Upper lobe of left lung (tissue), 6 donors: Measurements from ENCODE around the gene TRHDE. TPM values are rescaled to one million over a fixed set of nuclear protein-coding genes. Genes with fewer than 3 reads are reported as not detected.

Source experiments
- ATAC-seq, 2 donors: fragments of 200-7000 bp; cut with Tn5 transposase; one replicate each; pipeline ENCODE4 v1.9.1; 2022; ENCODE audit warnings: mild to moderate bottlenecking in 2 of 2, moderate library complexity in 2 of 2; ENCODE audit not compliant: low FRiP score in 2 of 2
- DNase-seq, 2 donors: peaks; one replicate each; pipeline ENCODE4 v3.0.0-alpha.2; 2019 to 2020
- H3K27ac ChIP-seq, 4 donors: fragments of 200-600 bp; sonication (generic); one replicate each; pipeline ENCODE4 v1.5.1; 2016 to 2019
- H3K27me3 ChIP-seq, 4 donors: fragments of 200-600 bp; sonication (generic); one replicate each; pipeline ENCODE4 v1.5.1; 2017 to 2019
- H3K36me3 ChIP-seq, 4 donors: fragments of 200-600 bp; sonication (generic); one replicate each; pipeline ENCODE4 v1.5.1; 2016 to 2019
- H3K4me1 ChIP-seq, 4 donors: fragments of 200-600 bp; sonication (generic); one replicate each; pipeline ENCODE4 v1.5.1; 2018 to 2019
- H3K4me3 ChIP-seq, 4 donors: fragments of 200-600 bp; sonication (generic); one replicate each; pipeline ENCODE4 v1.5.1; 2017 to 2019; ENCODE audit warnings: mild to moderate bottlenecking in 2 of 4, moderate library complexity in 1 of 4
- H3K9me3 ChIP-seq, 4 donors: fragments of 200-600 bp; sonication (generic); one replicate each; pipeline ENCODE4 v1.5.1; 2018 to 2019
- EP300 ChIP-seq, 4 donors: sonication (generic); formaldehyde crosslinking; IDR thresholded peaks; one replicate each; pipeline ENCODE4 v1.5.1; 2017; ENCODE audit warnings: antibody characterized with exemption in 4 of 4, control low read depth in 2 of 4
- POLR2A ChIP-seq, 4 donors: fragments of 450-650 bp; IDR thresholded peaks; one replicate each; pipeline ENCODE4 v1.5.1; 2016 to 2017; ENCODE audit warnings: antibody characterized with exemption in 4 of 4, mild to moderate bottlenecking in 2 of 4
- POLR2AphosphoS5 ChIP-seq, 2 donors: sonication (generic); formaldehyde crosslinking; IDR thresholded peaks; one replicate each; pipeline ENCODE4 v1.5.1; 2017; ENCODE audit warnings: antibody characterized with exemption in 2 of 2
- WGBS, 2 donors: methylation state at CpG; one replicate each; pipeline ENCODE4 v1.1.5; 2017 to 2018; 5-methylcytosine and 5-hydroxymethylcytosine counted together
- total RNA-seq, 6 donors: library from RNA; depleted of rRNA in 4 of 6; stranded (reverse); fragments of >200 nt in 4 of 6; gene quantifications; one replicate each; pipeline versions ENCODE4 v1.1.0 to v1.2.1, GENCODE V29; 2016 to 2021
- TF ChIP-seq, protein P1 (sequence below), 6 experiments: fragments of 450-650 bp in 4 of 6; fragments of 200-600 bp in 2 of 6; sonication (generic) in 2 of 6; IDR thresholded peaks; one replicate each; pipeline ENCODE4 v1.5.1; 2016 to 2019; ENCODE audit warnings: antibody characterized with exemption in 6 of 6
- donor health status: DM: no; HTN: no; CAD: no; lungs with moderate emphysema.
- donor health status: DM: no; HTN: yes; CAD: no; lungs with severe emphysema.

Gene TRHDE
- total RNA-seq, 6 donors from 2014 or later = 2.9 to 21.0 (median 14.3) TPM

DNA sequence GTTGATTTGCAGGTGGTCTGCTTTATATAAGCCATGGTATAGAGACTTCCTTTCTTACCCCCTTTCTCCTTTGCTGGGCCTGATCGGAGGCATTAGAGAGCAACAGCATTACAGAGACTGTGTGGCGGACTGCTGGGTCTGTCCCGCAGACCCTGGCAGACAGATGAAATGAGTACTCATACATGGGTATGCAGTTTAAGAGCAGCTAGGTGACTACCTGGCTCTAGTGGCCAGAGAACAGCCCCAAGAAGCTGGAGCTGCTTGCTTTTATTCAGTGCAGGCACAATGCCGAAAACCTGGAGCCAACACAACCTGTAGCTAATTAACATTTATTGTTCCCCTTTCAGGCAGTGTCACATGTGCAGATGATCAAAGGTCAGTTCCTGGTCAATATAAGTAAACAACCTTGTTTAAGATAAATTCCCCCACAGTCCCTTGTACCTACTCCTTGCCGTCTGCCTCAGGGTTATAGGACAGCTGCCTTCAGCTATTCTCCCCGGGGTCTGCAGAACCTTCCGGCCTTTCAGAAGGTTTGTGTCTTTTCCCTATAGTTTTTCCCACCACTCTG, 160.0 kb downstream of the TRHDE start:
- TF ChIP-seq, protein P1, sequence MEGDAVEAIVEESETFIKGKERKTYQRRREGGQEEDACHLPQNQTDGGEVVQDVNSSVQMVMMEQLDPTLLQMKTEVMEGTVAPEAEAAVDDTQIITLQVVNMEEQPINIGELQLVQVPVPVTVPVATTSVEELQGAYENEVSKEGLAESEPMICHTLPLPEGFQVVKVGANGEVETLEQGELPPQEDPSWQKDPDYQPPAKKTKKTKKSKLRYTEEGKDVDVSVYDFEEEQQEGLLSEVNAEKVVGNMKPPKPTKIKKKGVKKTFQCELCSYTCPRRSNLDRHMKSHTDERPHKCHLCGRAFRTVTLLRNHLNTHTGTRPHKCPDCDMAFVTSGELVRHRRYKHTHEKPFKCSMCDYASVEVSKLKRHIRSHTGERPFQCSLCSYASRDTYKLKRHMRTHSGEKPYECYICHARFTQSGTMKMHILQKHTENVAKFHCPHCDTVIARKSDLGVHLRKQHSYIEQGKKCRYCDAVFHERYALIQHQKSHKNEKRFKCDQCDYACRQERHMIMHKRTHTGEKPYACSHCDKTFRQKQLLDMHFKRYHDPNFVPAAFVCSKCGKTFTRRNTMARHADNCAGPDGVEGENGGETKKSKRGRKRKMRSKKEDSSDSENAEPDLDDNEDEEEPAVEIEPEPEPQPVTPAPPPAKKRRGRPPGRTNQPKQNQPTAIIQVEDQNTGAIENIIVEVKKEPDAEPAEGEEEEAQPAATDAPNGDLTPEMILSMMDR (IDR thresholded peaks at IDR 0.05) = no peak
- TF ChIP-seq EP300 (IDR thresholded peaks at IDR 0.05) (no peak), POLR2AphosphoS5 (IDR thresholded peaks at IDR 0.05) (no peak), POLR2A (IDR thresholded peaks at IDR 0.05) (no peak)
- Histone ChIP-seq H3K36me3 (no peaks in the 10 kb centered on the region), H3K27me3 (no peaks in the 10 kb centered on the region), H3K27ac (no peak overlapping the region), H3K4me1 (no peaks in the 10 kb centered on the region), H3K4me3 (no peak overlapping the region), H3K9me3 (no peaks in the 10 kb centered on the region)
- ATAC-seq (no peak), DNase-seq (no peak)
- 84 to 88% methylated on average over 7 of the region's 7 CpGs for WGBS, 2 donors

DNA sequence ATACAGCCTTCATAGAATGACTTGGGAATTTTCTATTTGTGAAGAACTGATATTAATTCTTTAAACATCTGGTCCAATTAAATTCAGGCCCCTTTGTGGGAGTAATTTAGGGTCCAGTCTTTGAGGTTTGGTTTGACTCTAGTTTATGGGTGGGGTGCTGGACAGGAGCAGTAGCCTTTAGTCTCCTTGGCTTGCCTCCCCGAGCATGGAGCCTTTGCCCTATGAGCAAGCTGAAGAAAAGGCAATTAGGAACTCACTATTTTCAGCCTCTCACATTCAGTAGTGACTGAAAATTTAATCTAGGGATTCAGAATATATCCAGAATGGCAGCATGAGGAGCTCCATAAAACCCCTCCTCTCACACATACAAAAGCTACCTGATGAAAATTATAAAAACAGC, 161.1 kb downstream of the TRHDE start:
- no peak overlapping the region for H3K4me3 ChIP-seq
- H3K36me3 ChIP-seq = no peaks in the 10 kb centered on the region
- no peaks in the 10 kb centered on the region for H3K9me3 ChIP-seq
- DNase-seq (no peak), ATAC-seq (no peak)
- TF ChIP-seq POLR2A (IDR thresholded peaks at IDR 0.05) (no peak), EP300 (IDR thresholded peaks at IDR 0.05) (no peak)
- TF ChIP-seq, protein P1 (IDR thresholded peaks at IDR 0.05) = no peak
- H3K27ac ChIP-seq = no peak overlapping the region
- no peaks in the 10 kb centered on the region for H3K4me1 ChIP-seq
- 64 to 78% methylated on average over 1 of the region's 1 CpG for WGBS, 2 donors
- no peaks in the 10 kb centered on the region for H3K27me3 ChIP-seq

DNA sequence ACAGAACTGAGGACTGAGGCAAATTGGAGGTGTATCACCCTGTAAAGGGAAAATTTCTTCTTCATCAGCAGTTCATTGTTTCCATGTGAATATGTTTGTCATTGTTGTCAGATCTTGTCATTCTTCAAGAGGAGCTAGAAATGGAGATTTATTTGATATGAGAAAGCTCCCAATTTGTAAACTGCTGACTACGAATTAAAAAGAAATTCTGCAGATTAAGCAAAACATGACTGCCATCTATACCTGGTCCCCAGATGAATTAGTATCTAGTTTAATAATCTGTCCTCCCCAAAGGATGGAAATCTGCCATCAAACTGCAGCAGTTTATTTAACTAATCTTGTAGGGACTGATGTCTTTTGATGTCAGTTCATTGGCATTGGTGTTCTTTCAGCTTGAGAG, 162.8 kb downstream of the TRHDE start:
- Histone ChIP-seq H3K4me3 (no peak overlapping the region), H3K36me3 (no peaks in the 10 kb centered on the region), H3K9me3 (no peaks in the 10 kb centered on the region), H3K27me3 (no peaks in the 10 kb centered on the region), H3K4me1 (no peaks in the 10 kb centered on the region), H3K27ac (no peak overlapping the region)
- 89 to 100% methylated on average over 1 of the region's 1 CpG for WGBS, 2 donors
- TF ChIP-seq EP300 (IDR thresholded peaks at IDR 0.05) (no peak), POLR2AphosphoS5 (IDR thresholded peaks at IDR 0.05) (no peak), POLR2A (IDR thresholded peaks at IDR 0.05) (no peak)
- TF ChIP-seq, protein P1 (IDR thresholded peaks at IDR 0.05) = no peak
- DNase-seq (no peak), ATAC-seq (no peak)

DNA sequence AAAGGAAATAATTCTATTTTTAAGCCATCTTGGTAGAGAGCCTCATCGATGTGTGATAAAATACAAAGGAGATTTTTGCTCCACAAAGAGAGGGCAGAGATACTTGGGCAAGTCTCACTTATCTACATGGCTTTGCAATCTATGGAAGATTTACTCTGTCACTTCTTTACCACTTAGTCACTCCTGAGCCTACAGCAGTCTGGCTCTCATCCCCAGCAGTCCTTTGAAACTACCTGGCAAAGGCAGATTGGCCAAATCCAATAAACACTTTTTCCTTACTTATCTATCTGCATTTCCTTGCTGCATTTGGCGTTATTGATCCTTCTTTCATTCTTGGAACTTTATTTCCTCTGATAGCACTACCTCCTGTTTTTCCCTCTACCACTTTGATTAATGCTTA, 170.0 kb downstream of the TRHDE start:
- WGBS, 2 donors = 77 to 88% methylated on average over 2 of the region's 2 CpGs

DNA sequence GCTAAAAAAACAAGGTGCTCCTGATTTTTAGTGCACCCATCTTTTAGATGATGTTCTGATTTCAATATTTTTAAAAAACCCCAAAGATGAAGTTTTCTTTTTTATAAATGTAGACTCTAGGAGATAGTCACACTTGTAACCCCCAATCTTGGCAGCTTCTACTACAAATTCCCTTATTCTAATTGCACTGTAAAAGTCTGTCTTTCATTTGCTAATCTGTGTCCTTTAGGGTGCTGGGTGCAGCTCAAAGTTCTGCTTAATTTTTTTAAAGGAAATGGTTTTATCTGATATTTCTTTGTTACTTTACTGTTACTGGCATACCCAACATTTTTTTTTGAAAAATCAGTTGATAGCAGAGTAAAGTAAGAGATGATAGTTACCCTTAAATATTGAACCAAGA, 172.0 kb downstream of the TRHDE start:
- TF ChIP-seq POLR2A (IDR thresholded peaks at IDR 0.05) (no peak), POLR2AphosphoS5 (IDR thresholded peaks at IDR 0.05) (no peak), EP300 (IDR thresholded peaks at IDR 0.05) (no peak)
- TF ChIP-seq, protein P1 (IDR thresholded peaks at IDR 0.05) = no peak
- Histone ChIP-seq H3K27ac (no peak overlapping the region), H3K4me1 (no peaks in the 10 kb centered on the region), H3K27me3 (no peaks in the 10 kb centered on the region), H3K4me3 (no peak overlapping the region), H3K36me3 (no peaks in the 10 kb centered on the region), H3K9me3 (no peaks in the 10 kb centered on the region)
- ATAC-seq = no peak
- DNase-seq = no peak

More for the DNA sequence above, 170.0 kb downstream of the TRHDE start:
- Histone ChIP-seq H3K4me3 (no peak overlapping the region), H3K4me1 (no peaks in the 10 kb centered on the region), H3K27ac (no peak overlapping the region), H3K27me3 (no peaks in the 10 kb centered on the region), H3K36me3 (no peaks in the 10 kb centered on the region), H3K9me3 (no peaks in the 10 kb centered on the region)
- ATAC-seq (no peak), DNase-seq (no peak)
- TF ChIP-seq, protein P1 (IDR thresholded peaks at IDR 0.05) = no peak
- TF ChIP-seq POLR2A (IDR thresholded peaks at IDR 0.05) = no peak
- no peak for TF ChIP-seq EP300 (IDR thresholded peaks at IDR 0.05)
- TF ChIP-seq POLR2AphosphoS5 (IDR thresholded peaks at IDR 0.05) = no peak
